Fibroblast of lung (primary cell): Measurements from ENCODE around the gene PBX4.
"Not testable (repeated sequence)": the region's sequence is repeated elsewhere in the genome, so short reads cannot be mapped to it uniquely, and the experiment has no call there.

Experiments used
- EZH2 ChIP-seq: IDR thresholded peaks from 2 replicates; pipeline ENCODE4 v1.5.1; 2012; ENCODE audit warnings: low read length, control low read depth, mild to moderate bottlenecking; ENCODE audit errors: missing control alignments
- TF ChIP-seq, protein P1 (sequence below), 2 donors: IDR thresholded peaks in 1 of 2; conservative IDR thresholded peaks in 1 of 2; 1 replicate in 1 of 2; 2 replicates in 1 of 2; pipeline ENCODE4 v1.5.1; 2011 to 2012; ENCODE audit warnings: low read length in 2 of 2, control low read depth in 1 of 2, inconsistent platforms in 1 of 2, low read depth in 1 of 2, mild to moderate bottlenecking in 1 of 2

DNA sequence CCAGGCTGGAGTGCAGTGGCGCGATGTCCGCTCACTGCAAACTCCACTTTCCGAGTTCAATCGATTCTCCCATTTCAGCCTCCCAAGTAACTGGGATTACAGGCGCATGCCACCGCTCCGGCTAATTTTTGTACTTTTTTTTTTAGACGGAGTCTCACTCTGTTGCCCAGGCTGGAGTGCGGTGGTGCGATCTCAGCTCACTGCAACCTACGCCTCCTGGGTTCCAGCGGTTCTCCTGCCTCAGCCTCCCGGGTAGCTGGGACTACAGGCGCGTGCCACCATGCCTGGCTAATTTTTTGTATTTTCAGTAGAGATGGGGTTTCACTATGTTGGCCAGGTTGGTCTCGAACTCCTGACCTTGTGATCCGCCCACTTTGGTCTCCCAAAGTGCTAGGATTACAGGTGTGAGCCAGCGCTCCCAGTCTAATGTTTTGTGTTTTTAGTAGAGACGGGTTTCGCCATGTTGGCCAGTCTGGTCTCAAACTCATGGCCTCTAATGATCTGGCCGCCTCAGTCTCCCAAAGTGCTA, 47.0 kb upstream of the PBX4 start:
- TF ChIP-seq, protein P1, sequence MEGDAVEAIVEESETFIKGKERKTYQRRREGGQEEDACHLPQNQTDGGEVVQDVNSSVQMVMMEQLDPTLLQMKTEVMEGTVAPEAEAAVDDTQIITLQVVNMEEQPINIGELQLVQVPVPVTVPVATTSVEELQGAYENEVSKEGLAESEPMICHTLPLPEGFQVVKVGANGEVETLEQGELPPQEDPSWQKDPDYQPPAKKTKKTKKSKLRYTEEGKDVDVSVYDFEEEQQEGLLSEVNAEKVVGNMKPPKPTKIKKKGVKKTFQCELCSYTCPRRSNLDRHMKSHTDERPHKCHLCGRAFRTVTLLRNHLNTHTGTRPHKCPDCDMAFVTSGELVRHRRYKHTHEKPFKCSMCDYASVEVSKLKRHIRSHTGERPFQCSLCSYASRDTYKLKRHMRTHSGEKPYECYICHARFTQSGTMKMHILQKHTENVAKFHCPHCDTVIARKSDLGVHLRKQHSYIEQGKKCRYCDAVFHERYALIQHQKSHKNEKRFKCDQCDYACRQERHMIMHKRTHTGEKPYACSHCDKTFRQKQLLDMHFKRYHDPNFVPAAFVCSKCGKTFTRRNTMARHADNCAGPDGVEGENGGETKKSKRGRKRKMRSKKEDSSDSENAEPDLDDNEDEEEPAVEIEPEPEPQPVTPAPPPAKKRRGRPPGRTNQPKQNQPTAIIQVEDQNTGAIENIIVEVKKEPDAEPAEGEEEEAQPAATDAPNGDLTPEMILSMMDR (conservative IDR thresholded peaks at IDR 0.05 in 1 of 2, IDR thresholded peaks at IDR 0.05 in 1 of 2; ENCODE audit: low read depth in 1 of 2, low read length in 2 of 2): not testable (repeated sequence)
- not testable (repeated sequence) for TF ChIP-seq EZH2
